ENCODE data around the gene PRR5L. TPM values are rescaled to one million over a fixed set of nuclear protein-coding genes. Genes with fewer than 3 reads are reported as not detected.
A peak's percentile ranks its signal among the peaks of the same experiment; 100 is the strongest.

PRR5L gene
- total RNA-seq, 2 experiments from 2014 or later, result 3.4 to 4.5 TPM

DNA sequence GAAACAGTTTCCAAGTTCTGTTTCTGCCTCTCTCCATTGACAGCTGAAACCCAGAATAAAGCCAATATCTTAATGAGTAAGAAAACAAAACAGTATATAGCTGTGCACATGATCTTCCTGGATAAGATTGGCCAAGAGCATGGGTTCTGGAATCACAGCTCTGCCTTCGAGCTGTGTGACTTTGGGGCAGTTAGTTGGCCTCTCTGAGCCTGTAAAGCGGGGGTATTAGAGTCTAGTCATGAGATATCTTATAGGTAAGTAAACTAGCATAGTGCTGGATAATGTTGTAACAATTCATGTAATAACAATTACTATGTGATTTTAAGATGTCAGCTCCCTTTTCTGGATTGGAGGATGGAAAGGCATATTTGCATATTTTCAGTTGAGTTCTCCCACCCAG, 140.5 kb downstream of the PRR5L start:
- ATAC-seq, result no peak
- Mint-ChIP-seq H3K4me3 (no peak overlapping the region), H3K27ac (no peak overlapping the region), H3K9me3 (ENCODE audit: insufficient read depth) (peaks cover 4% of the 10 kb centered on the region), H3K36me3 (ENCODE audit: low read depth) (no peaks in the 10 kb centered on the region), H3K27me3 (ENCODE audit: low read depth) (peaks cover 28% of the 10 kb centered on the region), H3K4me1 (ENCODE audit: low read depth) (no peaks in the 10 kb centered on the region)
- no peak for DNase-seq
- POLR2A ChIA-PET, result no interaction called here
- CTCF ChIA-PET, result no interaction called here

DNA sequence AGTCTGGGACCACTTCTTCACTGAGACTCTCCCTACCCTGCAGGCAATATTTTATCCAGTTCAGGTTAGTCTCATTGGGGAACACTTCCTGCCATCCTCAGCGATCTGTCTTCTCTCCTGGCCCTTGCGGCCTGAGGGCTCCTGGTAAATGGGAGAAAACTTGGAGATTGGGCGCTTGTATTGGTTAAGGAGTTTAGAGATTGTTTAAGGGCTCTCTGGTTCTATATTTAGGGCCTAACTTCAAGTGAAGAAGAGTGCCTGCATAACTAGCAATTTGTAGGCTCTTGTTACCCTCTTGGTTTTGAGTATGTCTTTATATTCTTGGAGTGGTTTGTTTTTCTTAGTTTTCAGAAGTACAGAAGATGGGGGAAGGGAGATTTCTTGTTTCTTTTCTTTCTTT, 141.3 kb downstream of the PRR5L start:
- Mint-ChIP-seq H3K27me3 (ENCODE audit: low read depth) (peaks cover 28% of the 10 kb centered on the region), H3K36me3 (ENCODE audit: low read depth) (no peaks in the 10 kb centered on the region), H3K9me3 (ENCODE audit: insufficient read depth) (peaks cover 4% of the 10 kb centered on the region), H3K27ac (no peak overlapping the region), H3K4me3 (no peak overlapping the region), H3K4me1 (ENCODE audit: low read depth) (peaks cover 2% of the 10 kb centered on the region)
- ATAC-seq (no peak), DNase-seq (no peak)
- CTCF ChIA-PET, result interaction anchor here (0.5 kb wide), 1 partner anchor 60 kb away, joined by 3 read pairs; no protein-coding TSS in a partner anchor
- POLR2A ChIA-PET, result no interaction called here

DNA sequence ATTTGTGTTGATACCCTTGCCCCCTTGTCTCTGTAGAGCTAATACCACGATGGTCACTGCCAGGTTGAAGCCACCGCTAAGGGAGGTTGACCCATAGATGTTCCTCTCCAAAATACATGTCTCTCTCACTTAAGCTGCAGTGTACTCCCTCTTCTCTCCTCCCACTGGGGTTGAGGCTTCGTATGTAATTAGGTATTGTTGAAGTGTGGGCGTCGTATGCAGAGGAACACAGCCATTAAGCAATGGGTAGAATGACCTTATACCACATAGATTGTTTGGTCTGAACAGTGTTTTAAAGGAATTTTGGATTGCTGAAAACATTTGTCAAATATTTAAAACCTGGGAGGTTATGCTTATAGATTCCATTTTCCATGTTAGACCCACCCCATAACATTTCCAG, 142.0 kb downstream of the PRR5L start:
- ATAC-seq (no peak), DNase-seq (no peak)
- peaks cover 4% of the 10 kb centered on the region for H3K9me3 Mint-ChIP-seq (ENCODE audit: insufficient read depth)
- H3K4me3 Mint-ChIP-seq, result no peak overlapping the region
- no peak overlapping the region for H3K27ac Mint-ChIP-seq
- H3K36me3 Mint-ChIP-seq (ENCODE audit: low read depth), result no peaks in the 10 kb centered on the region
- H3K4me1 Mint-ChIP-seq (ENCODE audit: low read depth), result peaks cover 2% of the 10 kb centered on the region
- H3K27me3 Mint-ChIP-seq (ENCODE audit: low read depth), result peaks cover 27% of the 10 kb centered on the region
- CTCF ChIA-PET, result interaction anchor here (0.5 kb wide), 1 partner anchor 60 kb away, joined by 3 read pairs; no protein-coding TSS in a partner anchor
- POLR2A ChIA-PET, result no interaction called here

DNA sequence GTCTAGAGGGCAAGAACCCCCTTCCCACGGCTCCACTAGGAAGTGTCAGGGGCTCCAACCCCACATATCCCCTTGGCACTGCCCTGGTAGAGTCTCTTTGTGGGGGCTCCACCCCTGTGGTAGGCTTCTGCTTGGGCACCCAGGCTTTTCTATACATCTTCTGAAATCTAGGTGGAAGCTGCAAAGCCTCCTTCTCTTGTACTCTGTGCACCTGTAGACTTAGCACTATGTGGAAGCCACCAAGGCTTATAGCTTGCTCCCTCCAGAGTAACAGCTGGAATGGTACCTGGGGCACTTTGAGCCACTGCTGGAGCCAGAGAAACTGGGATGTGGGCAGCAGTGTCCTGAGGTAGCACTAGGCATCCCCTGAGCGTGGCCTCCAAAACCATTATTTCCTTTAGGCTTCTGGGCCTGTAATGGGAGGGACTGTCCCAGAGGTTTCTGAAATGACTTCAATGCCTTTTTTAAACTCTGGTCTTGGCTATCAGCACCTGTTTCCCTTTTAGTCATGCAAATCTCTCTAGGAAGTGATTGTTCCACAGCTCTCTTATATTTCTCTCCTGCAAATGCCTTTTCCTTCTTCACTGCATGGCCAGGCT, 145.6 kb downstream of the PRR5L start:
- ATAC-seq, result no peak
- Mint-ChIP-seq H3K9me3 (ENCODE audit: insufficient read depth) (peaks cover 4% of the 10 kb centered on the region), H3K4me3 (no peak overlapping the region), H3K27me3 (ENCODE audit: low read depth) (peaks cover 29% of the 10 kb centered on the region), H3K27ac (no peak overlapping the region), H3K36me3 (ENCODE audit: low read depth) (no peaks in the 10 kb centered on the region), H3K4me1 (ENCODE audit: low read depth) (peaks cover 2% of the 10 kb centered on the region)
- ChIA-PET POLR2A (no interaction called here), CTCF (interaction anchor here (1.8 kb wide), 1 partner anchor 11 kb away, joined by 4 read pairs; no protein-coding TSS in a partner anchor)
- no peak for DNase-seq

DNA sequence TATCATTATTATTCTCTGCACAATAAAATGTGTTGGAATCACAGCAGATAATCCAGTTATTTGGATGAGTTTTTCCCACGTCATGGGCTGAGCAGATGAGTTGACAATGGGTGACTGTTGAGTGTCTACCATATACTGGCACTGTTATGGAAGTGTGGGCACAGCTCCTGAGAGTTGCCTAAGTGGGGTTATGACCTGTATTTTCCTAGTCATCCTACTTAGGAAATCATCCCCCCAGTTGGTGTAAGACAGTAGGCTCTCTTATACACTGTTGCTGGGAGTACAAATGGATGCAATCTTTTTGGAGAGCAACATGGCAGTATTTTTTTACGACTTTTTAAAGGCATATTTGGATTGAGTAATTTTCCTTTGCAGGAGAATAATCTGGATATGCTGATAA, 147.6 kb downstream of the PRR5L start:
- peaks cover 18% of the 10 kb centered on the region for H3K27me3 Mint-ChIP-seq (ENCODE audit: low read depth)
- no peak for DNase-seq
- peaks cover 4% of the 10 kb centered on the region for H3K9me3 Mint-ChIP-seq (ENCODE audit: insufficient read depth)
- POLR2A ChIA-PET, result no interaction called here
- CTCF ChIA-PET, result interaction anchor here (1.8 kb wide), 1 partner anchor 13 kb away, joined by 4 read pairs; no protein-coding TSS in a partner anchor
- H3K27ac Mint-ChIP-seq, result no peak overlapping the region
- H3K36me3 Mint-ChIP-seq (ENCODE audit: low read depth), result no peaks in the 10 kb centered on the region
- no peak overlapping the region for H3K4me3 Mint-ChIP-seq
- peaks cover 2% of the 10 kb centered on the region for H3K4me1 Mint-ChIP-seq (ENCODE audit: low read depth)
- no peak for ATAC-seq

DNA sequence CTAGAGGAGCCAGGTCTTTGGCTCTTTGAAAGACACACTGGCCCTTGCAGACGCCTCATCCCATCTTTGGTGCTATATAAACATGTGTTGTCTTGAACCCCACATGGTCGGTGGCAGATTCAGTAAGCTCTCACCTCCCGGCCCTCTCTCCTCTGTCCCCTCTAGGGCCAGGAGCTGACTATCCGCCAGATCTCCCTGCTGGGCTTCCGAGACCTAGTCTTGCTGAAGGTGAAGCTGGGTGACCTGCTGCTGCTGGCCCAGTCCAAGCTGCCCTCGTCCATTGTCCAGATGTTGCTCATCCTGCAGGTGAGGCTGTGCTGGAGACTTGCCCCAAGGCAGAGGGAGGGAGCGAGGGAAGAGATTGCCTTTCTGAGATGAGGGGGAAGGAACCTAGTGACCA, 150.0 kb downstream of the PRR5L start:
- ATAC-seq (no peak), DNase-seq (no peak)
- Mint-ChIP-seq H3K4me1 (ENCODE audit: low read depth) (peaks cover 17% of the 10 kb centered on the region), H3K9me3 (ENCODE audit: insufficient read depth) (peaks cover under 1% of the 10 kb centered on the region), H3K27me3 (ENCODE audit: low read depth) (peaks cover 17% of the 10 kb centered on the region), H3K4me3 (no peak overlapping the region), H3K27ac (no peak overlapping the region), H3K36me3 (ENCODE audit: low read depth) (no peaks in the 10 kb centered on the region)
- ChIA-PET POLR2A (no interaction called here), CTCF (interaction anchor here (1.5 kb wide), 1 partner anchor 93 kb away, joined by 6 read pairs; no protein-coding TSS in a partner anchor)

DNA sequence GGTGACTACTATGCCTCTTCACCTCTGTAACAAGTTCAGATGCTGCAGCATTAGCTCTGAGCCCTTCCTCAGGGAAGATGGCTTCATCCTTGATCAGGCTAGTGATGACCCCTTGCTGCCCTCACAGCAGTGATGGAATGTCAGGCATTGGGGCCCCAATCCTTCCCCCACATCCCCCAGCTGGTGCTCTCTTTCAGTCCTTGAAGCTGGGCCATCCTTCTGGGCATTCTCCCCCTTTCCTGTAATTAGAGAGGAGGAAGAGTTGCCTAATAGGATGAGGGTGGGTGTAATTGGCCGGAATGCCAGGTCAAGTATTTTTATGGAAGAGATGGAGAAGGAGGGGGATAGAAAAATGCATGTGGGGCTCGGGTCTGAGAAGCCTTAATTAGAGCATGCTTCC, 151.4 kb downstream of the PRR5L start:
- CTCF ChIA-PET, result interaction anchor here (1.3 kb wide), 1 partner anchor 45 kb away, joined by 3 read pairs; no protein-coding TSS in a partner anchor
- Mint-ChIP-seq H3K4me1 (ENCODE audit: low read depth) (peaks cover 27% of the 10 kb centered on the region), H3K27me3 (ENCODE audit: low read depth) (peaks cover 17% of the 10 kb centered on the region), H3K4me3 (no peak overlapping the region), H3K27ac (no peak overlapping the region), H3K36me3 (ENCODE audit: low read depth) (no peaks in the 10 kb centered on the region), H3K9me3 (ENCODE audit: insufficient read depth) (no peaks in the 10 kb centered on the region)
- DNase-seq (no peak), ATAC-seq (no peak)
- POLR2A ChIA-PET, result no interaction called here

DNA sequence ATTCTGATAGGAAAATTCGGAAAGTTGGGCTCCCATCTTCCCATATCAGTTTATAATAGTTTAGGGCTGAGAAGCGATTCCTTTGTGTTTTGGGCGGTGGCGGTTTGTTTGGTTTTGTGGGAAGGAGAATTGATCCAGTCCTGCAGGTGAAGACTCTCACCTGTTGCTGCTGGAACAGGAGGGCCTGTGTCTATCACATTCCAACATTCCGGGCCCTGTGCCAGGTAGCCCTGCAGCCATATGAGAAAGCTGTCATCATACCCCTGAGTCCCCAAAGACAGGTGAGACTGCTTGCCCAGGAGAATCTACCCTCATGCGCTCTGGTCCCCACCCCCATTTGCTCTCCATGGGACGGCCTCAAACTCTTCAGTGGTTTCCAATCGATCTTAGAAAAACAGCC, 151.9 kb downstream of the PRR5L start:
- Mint-ChIP-seq H3K9me3 (ENCODE audit: insufficient read depth) (no peaks in the 10 kb centered on the region), H3K36me3 (ENCODE audit: low read depth) (no peaks in the 10 kb centered on the region), H3K27me3 (ENCODE audit: low read depth) (peaks cover 17% of the 10 kb centered on the region), H3K4me3 (no peak overlapping the region), H3K4me1 (ENCODE audit: low read depth) (peaks cover 31% of the 10 kb centered on the region), H3K27ac (no peak overlapping the region)
- ChIA-PET CTCF (interaction anchor here (1.3 kb wide), 1 partner anchor 45 kb away, joined by 3 read pairs; no protein-coding TSS in a partner anchor), POLR2A (no interaction called here)
- ATAC-seq (no peak), DNase-seq (no peak)

DNA sequence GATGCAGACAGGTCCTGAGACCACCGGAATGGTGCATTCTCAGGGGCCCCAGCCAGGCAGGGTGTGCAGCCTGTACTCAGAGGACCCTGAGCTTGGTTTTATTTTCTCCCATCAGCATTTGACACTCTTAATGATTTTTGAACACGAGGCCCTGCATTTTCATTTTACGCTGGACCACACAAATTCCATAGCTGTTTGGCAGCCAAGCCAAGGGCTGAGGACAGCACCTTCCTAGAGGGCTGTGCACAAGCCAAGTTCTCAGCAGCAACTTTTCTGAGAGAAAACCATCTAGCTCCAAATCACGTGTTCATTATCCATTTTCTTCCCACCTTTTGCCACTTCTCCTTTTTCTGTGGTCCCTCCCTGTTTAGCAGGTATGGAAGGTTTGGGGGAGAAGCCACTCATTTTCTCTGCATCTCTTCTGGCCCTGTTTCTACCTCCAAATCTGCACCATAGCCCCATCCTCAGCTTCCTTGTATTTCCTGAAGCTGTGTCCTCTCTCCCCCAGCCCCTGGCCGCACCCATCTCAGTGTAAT, 153.5 kb downstream of the PRR5L start:
- POLR2A ChIA-PET, result interaction anchor here (0.9 to 1.3 kb wide), 2 partner anchors 29 to 74 kb away, joined by 3 to 6 read pairs; no protein-coding TSS in a partner anchor
- Mint-ChIP-seq H3K27me3 (ENCODE audit: low read depth) (peaks cover 10% of the 10 kb centered on the region), H3K27ac (peak overlapping the region; percentile 65), H3K36me3 (ENCODE audit: low read depth) (no peaks in the 10 kb centered on the region), H3K4me1 (ENCODE audit: low read depth) (peaks cover 46% of the 10 kb centered on the region), H3K4me3 (peak overlapping the region; percentile 35), H3K9me3 (ENCODE audit: insufficient read depth) (no peaks in the 10 kb centered on the region)
- ATAC-seq, result no peak
- DNase-seq, result no peak
- CTCF ChIA-PET, result interaction anchor here (1.3 to 2.1 kb wide), 4 partner anchors 15 to 158 kb away, joined by 3 to 10 read pairs (median 5); no protein-coding TSS in a partner anchor

DNA sequence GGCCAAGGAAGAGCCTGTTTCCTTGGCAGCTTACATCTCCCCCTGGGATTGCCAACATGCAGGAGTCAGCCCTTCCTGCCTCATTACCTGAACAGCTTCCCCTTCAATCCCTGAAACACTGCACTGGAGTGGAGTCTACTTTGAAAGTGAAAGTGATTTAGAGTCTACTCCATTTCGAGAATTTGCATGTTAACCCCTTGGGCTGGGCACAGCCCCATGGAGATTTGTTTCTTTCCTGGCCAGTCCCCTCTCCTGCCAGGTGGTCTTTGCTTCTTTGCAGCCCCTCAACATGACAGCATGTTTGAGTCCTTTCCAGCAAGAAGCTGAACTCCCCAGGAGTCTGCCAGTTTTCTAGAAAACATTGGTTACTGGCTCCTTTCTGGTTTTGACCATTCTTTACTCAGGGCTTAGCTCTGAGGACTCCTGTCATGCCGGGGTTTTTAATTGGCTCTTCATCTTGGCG, 154.1 kb downstream of the PRR5L start:
- H3K36me3 Mint-ChIP-seq (ENCODE audit: low read depth), result no peaks in the 10 kb centered on the region
- no peak for DNase-seq
- ChIA-PET CTCF (interaction anchor here (1.3 to 2.1 kb wide), 3 partner anchors 15 to 158 kb away, joined by 4 to 10 read pairs (median 6); no protein-coding TSS in a partner anchor), POLR2A (interaction anchor here (0.9 to 1.3 kb wide), 2 partner anchors 30 to 75 kb away, joined by 3 to 6 read pairs; no protein-coding TSS in a partner anchor)
- no peaks in the 10 kb centered on the region for H3K9me3 Mint-ChIP-seq (ENCODE audit: insufficient read depth)
- H3K4me3 Mint-ChIP-seq, result peak overlapping the region; percentile 35
- H3K27me3 Mint-ChIP-seq (ENCODE audit: low read depth), result peaks cover 5% of the 10 kb centered on the region
- peak overlapping the region; percentile 65 for H3K27ac Mint-ChIP-seq
- no peak for ATAC-seq
- H3K4me1 Mint-ChIP-seq (ENCODE audit: low read depth), result peaks cover 46% of the 10 kb centered on the region

DNA sequence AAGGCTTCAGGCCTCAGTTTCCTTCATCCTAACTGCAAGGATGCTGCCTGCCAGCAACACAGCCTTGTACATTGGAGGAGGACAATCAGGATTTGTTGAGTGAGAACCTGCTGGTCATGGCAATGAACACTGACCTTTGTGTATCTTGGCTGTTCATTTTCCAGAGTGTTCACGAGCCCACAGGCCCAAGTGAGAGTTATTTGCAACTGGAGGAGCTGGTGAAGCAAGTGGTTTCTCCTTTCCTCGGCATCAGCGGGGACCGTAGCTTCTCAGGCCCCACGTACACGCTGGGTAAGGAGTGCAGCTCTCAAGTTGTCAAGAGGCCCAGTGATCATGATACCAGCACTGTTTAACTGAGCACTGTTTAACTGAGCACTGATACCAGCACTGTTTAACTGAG, 155.0 kb downstream of the PRR5L start:
- CTCF ChIA-PET, result no interaction called here
- Mint-ChIP-seq H3K9me3 (ENCODE audit: insufficient read depth) (no peaks in the 10 kb centered on the region), H3K27ac (no peak overlapping the region), H3K4me1 (ENCODE audit: low read depth) (peaks cover 48% of the 10 kb centered on the region), H3K4me3 (no peak overlapping the region), H3K36me3 (ENCODE audit: low read depth) (no peaks in the 10 kb centered on the region), H3K27me3 (ENCODE audit: low read depth) (peaks cover 5% of the 10 kb centered on the region)
- no peak for DNase-seq
- POLR2A ChIA-PET, result interaction anchor here (0.6 kb wide), 1 partner anchor 41 kb away, joined by 3 read pairs; no protein-coding TSS in a partner anchor
- no peak for ATAC-seq

DNA sequence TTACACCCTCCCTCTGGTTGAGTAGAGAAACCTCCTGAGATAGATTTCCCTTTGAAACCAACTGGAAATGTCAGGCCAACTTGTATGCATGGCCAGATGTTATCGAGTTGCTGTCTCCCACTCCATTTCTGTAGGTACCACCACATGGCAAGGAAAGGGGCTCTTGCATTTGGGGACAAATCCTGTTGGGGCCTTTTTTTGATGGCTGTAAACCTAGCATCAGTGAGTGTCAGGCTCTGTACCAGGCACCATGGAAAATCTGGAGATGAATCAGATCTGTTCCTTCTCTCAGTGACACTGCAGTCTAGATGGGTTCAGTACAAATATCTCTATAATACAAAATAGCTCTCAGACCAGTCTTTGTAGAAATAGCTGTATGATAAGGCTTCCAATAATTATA, 155.6 kb downstream of the PRR5L start:
- ATAC-seq (no peak), DNase-seq (no peak)
- Mint-ChIP-seq H3K4me1 (ENCODE audit: low read depth) (peaks cover 48% of the 10 kb centered on the region), H3K9me3 (ENCODE audit: insufficient read depth) (no peaks in the 10 kb centered on the region), H3K27me3 (ENCODE audit: low read depth) (peaks cover 3% of the 10 kb centered on the region), H3K27ac (no peak overlapping the region), H3K36me3 (ENCODE audit: low read depth) (no peaks in the 10 kb centered on the region), H3K4me3 (no peak overlapping the region)
- CTCF ChIA-PET, result interaction anchor here (1.0 to 2.6 kb wide), 7 partner anchors 19 to 160 kb away, joined by 3 to 9 read pairs (median 4); no protein-coding TSS in a partner anchor
- POLR2A ChIA-PET, result no interaction called here
